ENCODE data around the gene GNG10.
"Not testable (repeated sequence)": the region's sequence is repeated elsewhere in the genome, so short reads cannot be mapped to it uniquely, and the experiment has no call there.

Gene GNG10

DNA sequence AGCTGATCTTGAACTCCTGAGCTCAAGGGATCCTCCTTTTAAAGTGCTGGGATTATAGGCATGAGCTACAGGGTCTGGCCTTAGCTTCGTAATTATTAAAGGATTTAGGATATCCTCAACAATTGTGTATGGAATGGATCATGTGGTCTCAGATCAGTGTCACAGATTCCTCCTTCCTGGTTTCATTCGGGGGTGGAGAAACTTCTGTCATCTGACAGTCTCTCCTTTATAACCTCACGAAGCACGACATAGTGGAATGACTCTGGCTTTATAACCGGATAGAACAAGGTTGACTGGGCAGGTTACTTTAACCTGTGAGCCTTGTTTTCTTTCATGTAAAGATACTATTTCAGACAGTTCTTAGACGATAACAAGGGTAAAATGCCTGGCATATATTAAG is 4.4 kb upstream of the GNG10 start:
- DNase-seq (ENCODE audit: low read depth) = no peak

GRCh38 chr9:111658943-111659342 is 2.5 kb upstream of the GNG10 start:
- no peak for DNase-seq (ENCODE audit: low read depth)

DNA sequence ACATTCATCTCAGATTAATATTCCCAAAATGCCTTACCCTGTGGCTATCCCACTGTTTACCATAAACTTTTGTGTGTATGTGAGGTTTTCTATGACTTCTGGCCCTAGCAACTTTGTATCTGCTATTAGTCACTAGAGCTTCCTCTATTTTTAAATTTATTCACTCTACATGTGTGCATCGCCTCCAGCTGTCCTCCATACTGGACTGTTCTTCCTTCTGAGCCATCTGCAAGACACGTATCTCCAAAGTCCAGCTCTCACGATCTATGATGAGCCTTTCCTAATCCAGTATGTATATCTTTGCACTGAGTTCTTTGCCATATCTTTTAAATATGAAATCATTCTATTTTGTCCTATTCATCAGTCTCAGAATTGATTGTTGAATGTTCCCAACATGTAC is 1.7 kb upstream of the GNG10 start:
- DNase-seq (ENCODE audit: low read depth) = no peak

GRCh38 chr9:111661802-111662521 is 557 bp downstream of the GNG10 start:
- DNase-seq (ENCODE audit: low read depth) = no peak

- DNase-seq (ENCODE audit: low read depth) = no peak
Measured at GRCh38 chr9:111662576-111663300, 1.3 kb downstream of the GNG10 start.

DNA sequence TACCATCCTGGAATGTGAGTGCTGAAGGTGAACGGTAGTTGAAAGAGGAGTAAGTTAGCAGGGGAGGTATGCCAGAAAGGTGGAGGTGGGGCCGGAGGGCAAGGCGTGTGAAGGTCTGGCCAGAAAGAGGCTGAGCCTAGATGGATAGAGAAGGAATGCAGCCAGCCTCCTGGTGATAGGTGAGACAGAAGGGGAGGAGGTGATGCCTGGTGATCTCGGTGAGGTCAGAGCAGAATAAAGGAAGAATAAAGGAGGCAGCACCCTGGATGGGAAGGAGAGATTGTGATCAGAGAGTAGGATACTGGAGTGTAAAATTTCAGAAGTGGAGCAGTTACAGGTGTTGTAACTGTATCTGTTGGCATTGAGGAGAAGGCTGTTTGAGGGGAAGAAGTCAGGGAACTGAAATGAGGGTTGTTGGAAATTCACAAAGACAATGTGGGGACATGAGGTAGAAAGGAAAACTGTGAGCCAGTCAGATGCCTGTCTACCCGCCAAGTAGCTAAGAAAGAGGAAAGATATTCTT is 2.0 kb downstream of the GNG10 start:
- no peak for DNase-seq (ENCODE audit: low read depth)

DNA sequence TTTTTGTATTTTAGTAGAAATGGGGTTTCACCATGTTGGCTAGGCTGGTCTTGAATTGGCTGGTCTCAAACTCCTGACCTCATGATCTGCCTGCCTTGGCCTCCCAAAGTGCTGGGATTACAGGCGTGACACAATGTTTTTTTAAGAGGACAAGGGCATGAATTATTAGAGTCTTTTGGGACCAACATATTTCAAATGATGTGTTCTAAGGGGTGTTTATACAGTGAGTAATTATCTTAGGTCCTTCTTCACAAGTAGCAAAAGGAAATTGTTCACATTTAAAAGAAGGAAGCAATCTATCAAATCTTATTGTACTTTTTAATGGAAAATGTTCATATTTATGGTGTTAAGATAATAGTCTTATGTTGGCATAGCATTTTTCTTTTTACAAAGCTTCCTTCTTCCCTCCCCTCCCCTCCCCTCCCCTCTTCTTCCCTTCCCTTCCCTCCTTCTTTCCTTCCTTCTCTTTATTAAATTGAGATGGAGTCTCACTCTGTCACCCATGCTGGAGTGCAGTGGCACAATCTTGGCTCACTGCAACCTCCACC is 6.7 kb downstream of the GNG10 start:
- DNase-seq (ENCODE audit: low read depth) = no peak

- not testable (repeated sequence) for DNase-seq (ENCODE audit: low read depth)
Measured at GRCh38 chr9:111668601-111669000, 7.2 kb downstream of the GNG10 start.

DNA sequence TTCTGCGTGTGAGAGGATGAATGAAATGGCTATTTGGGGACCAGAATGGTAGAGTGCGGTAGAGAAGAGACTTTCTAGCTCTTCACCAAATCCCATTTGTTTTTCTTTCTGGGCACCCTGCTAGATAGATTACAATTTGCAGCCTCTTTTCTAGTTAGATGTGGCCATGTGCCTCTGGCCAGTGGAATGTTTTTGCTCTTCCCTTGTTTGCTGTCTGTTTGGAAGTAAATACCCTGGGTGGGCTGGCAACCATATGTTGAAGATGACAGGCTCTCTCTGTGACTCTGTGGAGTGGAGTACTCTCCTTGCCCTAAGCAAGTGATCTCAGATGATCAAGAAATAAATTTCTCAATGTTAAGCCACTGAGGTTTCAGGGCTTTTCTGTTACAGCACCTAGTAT is 12.9 kb downstream of the GNG10 start:
- DNase-seq (ENCODE audit: low read depth) = no peak

GRCh38 chr9:111676116-111676515 is 14.7 kb downstream of the GNG10 start:
- no peak for DNase-seq (ENCODE audit: low read depth)

DNA sequence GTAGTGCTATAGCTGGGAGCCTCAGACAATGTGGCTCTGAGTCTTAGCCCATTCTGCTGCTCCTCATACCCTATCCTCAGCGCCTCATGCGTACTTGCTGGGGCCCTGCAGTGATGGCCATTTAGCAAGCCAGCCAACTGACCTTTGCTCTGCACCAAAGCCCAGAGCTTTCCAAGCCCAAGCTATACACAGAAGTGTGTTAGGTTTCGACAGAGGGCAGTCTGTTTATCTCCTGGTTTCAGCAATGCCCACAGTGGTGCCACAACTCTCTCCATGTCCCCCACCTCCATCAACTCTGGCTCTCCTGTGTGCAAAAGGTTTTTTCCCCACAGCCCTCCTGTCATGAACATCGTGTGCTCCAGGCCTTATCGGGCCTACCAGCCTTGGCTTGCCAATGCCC is 16.9 kb downstream of the GNG10 start:
- no peak for DNase-seq (ENCODE audit: low read depth)

- DNase-seq (ENCODE audit: low read depth) = no peak
Measured at GRCh38 chr9:111679199-111679598, 17.8 kb downstream of the GNG10 start.

GRCh38 chr9:111683392-111683791 is 22.0 kb downstream of the GNG10 start:
- DNase-seq (ENCODE audit: low read depth) = no peak

DNA sequence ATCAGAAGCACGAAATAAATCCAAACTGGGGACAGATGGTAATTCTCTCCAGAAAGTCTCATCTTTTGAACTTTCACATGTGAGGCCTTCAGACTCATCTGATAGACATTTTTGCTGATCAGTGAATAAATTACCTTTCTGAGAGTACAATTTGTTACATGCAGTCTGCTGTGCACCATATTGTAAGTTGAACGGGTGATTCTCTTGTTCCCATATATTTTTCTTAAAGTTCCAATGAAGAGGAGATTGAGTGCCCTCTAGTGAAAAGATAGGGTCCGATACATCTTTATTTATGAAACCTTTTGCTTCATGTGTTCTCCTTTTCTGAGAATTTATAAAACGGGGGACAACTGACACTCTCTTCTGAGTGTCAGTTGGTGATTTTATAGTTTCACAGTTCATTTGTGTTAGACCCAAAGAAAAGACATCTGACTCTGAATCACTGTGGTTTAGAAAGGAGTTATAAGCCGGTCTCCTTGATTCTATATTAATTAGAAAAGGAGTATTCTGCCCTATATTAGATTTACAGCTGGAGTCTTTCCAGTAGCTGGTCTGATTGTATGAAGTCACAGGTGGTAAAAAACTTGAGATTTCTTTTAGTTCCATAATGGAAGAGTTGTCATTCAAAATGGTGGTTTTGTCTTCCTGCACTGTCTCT is 30.4 kb downstream of the GNG10 start:
- DNase-seq (ENCODE audit: low read depth) = no peak

GRCh38 chr9:111696796-111697195 is 35.4 kb downstream of the GNG10 start:
- no peak for DNase-seq (ENCODE audit: low read depth)

- no peak for DNase-seq (ENCODE audit: low read depth)
Measured at GRCh38 chr9:111700776-111701175, 39.4 kb downstream of the GNG10 start.

DNA sequence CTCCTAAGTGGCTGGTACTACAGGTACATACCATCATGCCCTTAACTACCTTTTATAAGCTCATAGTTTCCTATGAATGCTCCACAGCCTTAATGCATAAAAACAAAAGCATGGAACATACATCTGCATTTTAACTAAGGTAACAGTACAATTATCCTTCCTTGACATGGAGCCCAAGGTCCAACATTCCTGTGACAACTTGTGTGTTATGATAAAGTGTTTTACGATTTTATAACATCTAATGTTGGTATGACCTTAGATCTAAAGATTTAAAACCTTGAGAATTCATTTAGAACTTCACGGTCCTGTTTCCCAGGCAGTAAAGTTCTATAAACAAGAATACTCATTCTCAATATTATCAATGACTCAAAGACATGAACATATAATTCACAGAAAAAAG is 43.1 kb downstream of the GNG10 start:
- DNase-seq (ENCODE audit: low read depth) = no peak

GRCh38 chr9:111711548-111711947 is 50.1 kb downstream of the GNG10 start:
- no peak for DNase-seq (ENCODE audit: low read depth)

DNA sequence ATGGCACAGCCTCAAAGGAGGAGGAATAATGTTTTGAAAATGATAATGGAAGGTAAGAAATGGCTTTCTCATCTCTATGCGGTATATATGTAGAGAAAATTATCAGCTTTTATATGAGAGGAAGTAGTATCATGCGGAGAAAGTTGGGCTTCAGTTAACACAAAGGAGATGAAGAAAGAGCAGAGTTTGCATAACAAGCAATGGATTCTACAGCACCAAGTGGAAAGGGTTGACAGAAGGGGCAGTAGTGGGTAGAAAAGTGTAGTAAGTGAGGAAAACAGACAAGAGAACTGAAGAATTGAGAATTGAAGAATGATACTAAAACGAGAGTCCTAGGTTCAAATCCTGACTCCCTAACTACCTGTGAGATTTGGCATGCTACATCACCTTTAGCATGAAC is 51.0 kb downstream of the GNG10 start:
- no peak for DNase-seq (ENCODE audit: low read depth)

GRCh38 chr9:111715471-111715870 is 54.1 kb downstream of the GNG10 start:
- DNase-seq (ENCODE audit: low read depth) = no peak

GRCh38 chr9:111719541-111719940 is 58.1 kb downstream of the GNG10 start:
- DNase-seq (ENCODE audit: low read depth) = no peak

Measured in CMK (cell line).